GM12875 (cell line): Measurements from ENCODE around the gene TMEM94.

Source experiments
- H3K4me3 ChIP-seq: one replicate; pipeline ENCODE4 v1.5.1; 2011; ENCODE audit warnings: low read depth, low read length, control low read depth
- CTCF ChIP-seq: IDR thresholded peaks from 2 replicates; pipeline ENCODE4 v1.5.1; 2011; ENCODE audit warnings: low read depth, mild to moderate bottlenecking, control low read depth, inconsistent platforms, low read length, moderate library complexity, borderline replicate concordance; ENCODE audit not compliant: insufficient read depth

The TMEM94 gene

DNA sequence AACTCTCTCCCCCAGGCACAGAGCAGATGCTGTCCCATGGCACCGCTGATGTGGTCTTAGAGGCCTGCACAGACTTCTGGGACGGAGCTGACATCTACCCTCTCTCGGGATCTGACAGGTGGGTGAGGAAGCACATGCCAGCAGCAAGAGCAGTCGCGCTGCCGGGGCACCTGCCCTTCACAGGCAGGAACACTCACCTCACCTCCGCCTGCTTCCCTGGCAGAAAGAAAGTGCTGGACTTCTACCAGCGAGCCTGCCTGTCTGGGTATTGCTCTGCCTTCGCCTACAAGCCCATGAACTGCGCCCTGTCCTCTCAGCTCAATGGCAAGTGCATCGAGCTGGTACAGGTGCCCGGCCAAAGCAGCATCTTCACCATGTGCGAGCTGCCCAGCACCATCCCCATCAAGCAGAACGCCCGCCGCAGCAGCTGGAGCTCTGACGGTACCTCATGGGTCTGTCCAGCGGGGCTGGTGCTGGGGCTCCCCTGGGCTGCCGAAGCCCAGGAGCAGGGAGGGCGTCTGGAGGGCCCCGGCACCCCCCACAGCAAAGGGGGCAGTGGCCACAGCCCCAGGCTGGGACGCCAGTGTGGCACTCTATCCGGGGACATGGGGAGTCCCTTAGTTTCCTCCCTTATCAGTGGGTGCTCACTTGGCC lies 37.2 kb downstream of the TMEM94 start:
- no peak overlapping the region for H3K4me3 ChIP-seq
- no peak for TF ChIP-seq CTCF

GRCh38 chr17:75494326-75494877 lies 38.0 kb downstream of the TMEM94 start:
- TF ChIP-seq CTCF, result no peak
- no peak overlapping the region for H3K4me3 ChIP-seq

DNA sequence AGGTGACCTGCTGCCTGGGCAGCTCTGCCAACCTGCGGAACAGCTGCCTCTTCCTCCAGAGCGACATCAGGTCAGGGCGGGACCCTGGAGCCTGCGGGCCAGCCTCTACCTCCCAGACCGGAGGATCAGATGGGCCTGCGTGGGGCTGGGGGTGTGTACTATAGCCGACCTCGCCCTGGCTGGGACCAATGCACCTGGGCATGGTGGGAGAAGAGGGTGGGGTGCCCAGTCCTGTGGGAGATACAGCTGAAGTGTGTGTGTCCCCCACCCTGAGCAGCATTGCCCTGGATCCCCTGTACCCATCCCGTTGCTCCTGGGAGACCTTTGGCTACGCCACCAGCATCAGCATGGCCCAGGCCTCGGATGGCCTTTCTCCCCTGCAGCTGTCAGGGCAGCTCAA lies 39.6 kb downstream of the TMEM94 start:
- H3K4me3 ChIP-seq, result no peak overlapping the region
- no peak for TF ChIP-seq CTCF

DNA sequence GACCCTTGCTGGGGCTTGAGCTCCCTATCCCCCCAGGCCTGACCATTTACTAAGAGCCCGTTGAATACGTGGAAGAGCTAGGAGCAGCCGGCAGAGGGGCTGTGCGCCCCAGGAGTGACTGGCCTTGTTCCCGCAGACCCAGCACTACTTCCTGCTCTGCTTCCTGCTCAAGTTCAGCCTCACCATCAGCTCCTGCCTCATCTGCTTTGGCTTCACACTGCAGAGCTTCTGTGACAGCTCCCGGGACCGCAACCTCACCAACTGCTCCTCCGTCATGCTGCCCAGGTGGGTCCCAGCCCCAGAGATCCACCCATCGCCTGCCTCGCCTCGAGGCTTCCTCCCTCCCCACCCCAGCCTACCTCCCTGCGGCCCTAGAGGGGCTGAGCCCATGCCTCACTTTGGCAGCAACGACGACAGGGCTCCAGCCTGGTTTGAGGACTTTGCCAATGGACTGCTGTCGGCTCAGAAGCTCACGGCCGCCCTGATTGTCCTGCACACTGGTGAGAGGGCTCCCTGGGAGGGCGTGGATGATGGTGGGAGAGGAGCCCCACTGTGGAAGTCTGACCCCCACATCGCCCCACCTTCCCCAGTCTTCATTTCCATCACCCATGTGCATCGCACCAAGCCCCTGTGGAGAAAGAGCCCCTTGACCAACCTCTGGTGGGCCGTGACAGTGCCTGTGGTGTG lies 41.7 kb downstream of the TMEM94 start:
- H3K4me3 ChIP-seq, result no peak overlapping the region
- no peak for TF ChIP-seq CTCF

GRCh38 chr17:75498726-75499213 lies 42.3 kb downstream of the TMEM94 start:
- no peak for TF ChIP-seq CTCF
- no peak overlapping the region for H3K4me3 ChIP-seq

DNA sequence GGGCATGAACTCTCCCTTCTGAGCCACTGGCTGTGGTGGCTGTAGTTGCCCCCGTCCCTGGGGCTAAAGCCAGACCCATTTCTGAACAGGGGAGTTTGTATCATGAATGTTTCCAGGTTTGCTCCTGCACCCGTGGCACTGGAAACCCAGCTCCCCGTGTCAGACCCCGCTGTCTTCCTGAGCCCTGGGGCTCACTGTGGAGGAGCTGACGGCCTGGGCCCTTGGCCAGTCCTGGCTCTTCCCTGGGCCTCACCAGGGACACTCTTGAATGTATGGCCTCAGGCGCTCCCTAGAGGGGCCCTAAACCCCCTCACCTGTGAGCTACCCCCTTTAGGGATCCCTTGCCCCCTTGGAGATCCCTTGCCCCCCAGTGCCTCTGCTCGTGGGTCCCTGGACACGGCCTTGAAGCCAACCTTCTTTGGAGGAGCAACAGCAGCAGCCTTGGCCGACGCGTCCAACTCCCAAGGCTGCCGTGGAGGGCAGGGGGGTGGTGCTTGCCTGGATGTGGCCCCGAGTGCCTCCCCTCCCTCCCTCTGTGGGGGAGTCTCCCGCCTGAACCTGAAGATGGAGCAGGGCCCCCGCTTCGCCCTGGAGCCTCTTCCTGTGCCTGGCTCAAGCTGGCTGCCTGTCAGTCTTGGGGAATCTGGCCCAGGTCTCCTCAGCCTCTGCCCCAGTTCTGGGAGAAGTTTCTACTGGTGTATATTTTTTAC lies 43.0 kb downstream of the TMEM94 start:
- no peak for TF ChIP-seq CTCF

More for the DNA sequence above, 43.0 kb downstream of the TMEM94 start:
- no peak overlapping the region for H3K4me3 ChIP-seq
